DMS 273 (cell line): Measurements from ENCODE around the gene MAP3K19.

Source experiments
- DNase-seq: peaks from one replicate; lab custom pipeline; 2025; ENCODE audit not compliant: unreplicated experiment; lab: John Stamatoyannopoulos, UW

The MAP3K19 gene

DNA sequence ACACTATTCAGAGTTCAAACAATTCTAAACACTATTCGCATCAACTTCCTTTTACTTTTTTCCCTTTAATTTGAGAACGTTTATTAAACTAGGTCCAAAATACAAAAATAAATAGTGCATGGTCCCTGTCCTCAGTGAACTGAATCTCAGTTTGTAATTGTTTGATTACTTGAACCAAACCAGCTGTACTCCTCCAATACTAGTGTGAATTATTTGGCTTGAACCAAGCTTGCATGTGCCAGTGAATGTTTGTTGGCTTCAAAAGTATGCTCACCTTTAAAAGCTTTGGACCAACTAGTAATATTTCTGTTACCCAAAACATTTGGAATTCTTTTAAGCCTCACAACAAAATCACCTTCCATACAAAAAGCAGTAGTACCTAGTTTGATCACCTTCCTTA lies 113.1 kb downstream of the MAP3K19 start:
- no peak for DNase-seq

DNA sequence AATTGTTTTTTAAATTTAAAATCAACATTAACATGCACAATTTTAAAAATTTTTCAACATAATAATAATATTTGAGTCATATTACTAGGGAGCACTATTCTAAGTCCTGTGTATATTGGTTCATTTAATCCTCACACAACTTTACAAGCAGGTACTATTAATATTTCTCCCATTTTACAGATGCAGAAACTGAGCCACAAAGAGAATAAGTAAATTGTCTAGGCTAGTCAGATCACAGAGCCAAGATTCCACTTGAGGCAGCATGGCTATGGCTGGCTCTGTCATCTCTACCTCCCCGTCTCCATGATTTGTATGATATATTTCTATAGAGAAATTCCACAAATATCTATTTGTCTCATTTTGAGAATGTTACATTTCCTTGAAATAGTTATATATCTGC lies 113.5 kb downstream of the MAP3K19 start:
- no peak for DNase-seq

DNA sequence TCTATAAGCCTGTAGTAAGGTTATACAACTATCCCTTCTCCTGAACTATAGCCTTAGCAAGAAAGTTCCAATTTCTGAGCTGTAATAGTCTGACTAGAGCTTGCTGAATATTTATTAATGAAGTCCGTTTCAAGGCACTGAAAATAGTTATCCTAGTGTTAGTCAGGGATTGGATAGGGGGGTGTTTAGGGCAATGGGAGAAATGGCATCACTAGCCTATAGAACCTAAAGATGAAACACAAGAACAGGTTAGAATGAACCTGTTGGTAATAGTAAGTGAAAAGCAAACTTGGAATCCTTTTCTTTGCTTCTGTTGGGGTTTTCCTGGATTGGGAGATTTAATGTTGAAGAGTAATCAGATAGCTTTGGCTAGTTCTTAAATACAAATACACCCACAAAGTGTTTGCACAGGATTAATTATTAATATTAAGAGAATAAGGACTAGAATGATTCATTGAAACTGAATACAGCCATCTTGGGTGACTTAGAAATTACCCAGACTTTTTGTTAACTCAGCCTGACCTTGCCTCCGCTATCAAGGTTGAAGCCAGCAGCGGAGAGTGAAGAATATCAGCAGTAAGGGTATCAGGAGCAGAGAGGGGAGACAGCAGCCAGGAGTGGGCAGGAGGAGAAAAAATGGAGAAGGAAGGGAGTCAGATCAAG lies 114.3 kb downstream of the MAP3K19 start:
- no peak for DNase-seq

DNA sequence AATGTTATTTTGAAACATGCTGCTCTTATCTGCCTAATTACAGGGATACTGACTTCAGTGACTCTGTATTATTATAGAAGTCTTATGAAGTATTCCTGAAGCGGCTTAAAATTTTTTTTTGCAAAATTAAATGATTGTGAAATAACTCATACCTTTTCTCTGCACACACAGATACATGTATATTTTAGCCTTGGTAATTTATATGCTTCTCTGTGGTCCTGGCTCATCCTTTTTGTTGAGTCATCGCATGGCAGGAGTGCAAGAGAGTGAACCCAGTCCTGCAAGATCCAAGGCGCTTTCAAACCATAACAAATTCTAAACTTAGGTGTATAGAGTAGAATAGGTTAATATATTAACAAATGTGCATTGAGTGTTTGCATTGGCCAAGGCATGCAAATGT lies 120.1 kb downstream of the MAP3K19 start:
- no peak for DNase-seq

DNA sequence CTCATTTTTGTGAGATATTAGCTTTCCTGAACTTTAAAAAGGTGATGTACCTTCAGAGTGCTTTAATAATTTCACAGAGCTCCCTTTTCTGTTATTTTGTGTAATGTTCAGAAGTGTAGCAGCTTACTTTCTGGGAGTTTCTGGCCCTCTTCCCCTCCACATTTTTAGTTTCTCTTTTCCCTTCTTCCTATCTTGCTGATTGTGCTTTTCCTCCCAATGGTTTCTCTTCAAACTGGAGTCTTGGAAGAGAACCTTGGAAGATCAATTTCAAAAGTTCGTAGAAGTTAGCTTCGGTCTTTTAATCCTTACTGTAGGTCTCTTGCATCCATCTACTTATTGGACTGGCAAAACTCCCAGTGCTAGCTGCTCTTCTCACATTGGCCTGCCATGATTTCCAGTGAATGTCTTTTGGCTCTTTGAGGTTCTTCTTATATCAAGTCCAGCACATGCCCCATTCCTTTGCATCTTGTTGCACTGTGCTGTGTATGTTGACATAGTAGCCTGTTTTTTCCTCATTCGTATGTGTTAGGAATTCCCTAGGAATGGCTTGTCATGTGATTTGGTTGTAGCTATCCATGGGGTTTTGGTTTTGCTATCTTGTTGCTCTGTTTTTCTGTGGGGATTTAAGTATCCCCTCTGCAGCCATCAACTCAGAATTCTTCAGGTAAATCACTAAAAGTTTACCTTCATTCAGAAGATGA lies 120.9 kb downstream of the MAP3K19 start:
- DNase-seq, result no peak

DNA sequence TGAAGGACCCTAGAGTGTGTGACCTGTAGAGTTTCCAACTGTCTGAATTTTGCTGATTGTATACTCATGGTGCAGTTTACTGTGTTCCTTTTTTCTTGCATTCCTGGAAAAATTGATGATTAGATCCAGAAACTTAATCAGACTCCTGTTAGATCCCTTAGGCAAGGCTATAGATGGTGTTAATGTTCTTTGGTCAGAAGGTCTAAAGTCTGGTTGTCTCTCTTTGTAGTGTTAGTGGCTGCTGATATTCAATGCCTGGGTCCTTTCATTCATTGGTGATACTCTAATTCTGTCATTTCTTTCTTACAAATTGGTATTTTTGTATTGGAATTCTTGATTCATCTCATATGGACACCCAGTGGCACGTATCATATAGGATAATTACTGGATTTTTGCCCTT lies 122.3 kb downstream of the MAP3K19 start:
- no peak for DNase-seq

DNA sequence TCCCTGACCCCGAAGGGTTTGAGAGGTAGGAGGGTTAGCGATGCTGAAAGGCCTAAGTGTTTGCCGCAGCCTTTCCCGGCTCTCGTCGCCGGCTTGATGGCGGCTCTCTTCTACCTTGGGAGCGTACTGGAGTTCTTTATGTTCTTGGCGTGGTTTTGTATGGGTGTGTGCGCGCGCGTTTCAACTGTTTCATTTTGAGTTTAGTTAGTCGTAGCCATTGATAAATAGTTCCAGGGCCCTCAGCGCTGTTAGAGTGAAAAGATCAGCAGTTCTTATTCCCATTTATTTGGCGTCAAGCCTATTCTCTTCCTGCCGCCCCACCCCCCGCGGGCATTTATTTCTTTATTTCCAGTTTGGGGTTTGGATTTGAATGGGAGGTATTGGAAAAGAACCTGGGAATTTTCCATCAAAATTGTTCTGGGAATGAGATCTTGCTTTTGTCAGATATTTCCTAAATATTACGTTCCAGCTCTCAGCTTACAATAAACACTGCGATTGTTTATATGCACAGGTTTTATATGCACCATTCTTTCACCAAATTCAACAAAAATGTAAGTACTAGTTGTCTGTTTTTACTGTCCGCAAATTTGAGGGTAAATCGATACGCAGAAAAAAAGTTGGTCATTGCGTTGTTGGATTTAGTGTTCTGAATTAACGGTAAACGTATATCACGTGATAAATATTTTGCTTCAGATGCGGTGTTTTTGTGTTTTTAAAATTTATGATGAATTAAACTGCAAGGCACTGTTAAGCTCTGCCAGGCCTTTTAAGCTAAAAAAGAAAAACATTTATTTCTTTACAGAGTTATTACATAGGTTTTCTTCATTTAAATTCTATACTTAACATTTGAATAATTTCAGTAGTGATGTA lies 127.7 kb downstream of the MAP3K19 start:
- DNase-seq, result peak; percentile 71

DNA sequence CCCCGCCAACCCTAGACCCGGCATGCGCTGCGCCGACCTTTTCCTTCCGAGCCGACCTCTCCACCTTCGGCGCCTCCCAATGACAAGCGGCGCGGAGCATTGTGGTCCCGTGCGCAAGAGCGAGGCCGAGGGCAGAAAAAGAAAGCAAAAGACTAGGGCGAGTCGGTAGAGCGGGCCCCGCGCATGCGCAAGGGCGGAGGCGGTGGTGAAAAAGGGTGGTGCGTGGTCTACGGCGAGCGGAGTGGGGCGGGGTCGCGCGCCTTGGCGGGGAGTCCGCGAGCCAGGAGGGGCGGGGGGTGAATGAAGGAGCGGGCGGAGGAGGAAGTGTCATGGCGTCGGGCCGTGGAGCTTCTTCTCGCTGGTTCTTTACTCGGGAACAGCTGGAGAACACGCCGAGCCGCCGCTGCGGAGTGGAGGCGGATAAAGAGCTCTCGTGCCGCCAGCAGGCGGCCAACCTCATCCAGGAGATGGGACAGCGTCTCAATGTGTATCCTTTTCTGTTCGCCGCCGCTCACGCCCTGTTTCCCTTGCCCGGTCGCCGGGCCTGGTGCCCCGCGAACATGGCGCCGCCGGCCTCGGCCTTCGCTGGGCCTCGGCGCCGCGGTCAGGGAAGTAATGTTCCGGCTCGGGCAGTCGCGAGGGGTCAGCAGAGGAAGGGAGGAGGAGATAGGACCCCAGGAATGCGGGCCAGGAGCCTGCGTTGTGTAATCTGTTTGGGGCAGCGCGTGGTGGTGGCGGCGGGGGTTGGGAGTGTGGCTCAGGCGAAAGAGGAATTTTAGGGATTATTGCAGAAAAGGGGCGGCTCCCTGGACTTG lies 128.5 kb downstream of the MAP3K19 start, which contains the start of gene CCNT2:
Gene CCNT2, plus strand, starts transcription at position 297 of the 815 bp plus-strand sequence. Its CDS starts 33 bp downstream, at position 330.
- peak; percentile 99 for DNase-seq

DNA sequence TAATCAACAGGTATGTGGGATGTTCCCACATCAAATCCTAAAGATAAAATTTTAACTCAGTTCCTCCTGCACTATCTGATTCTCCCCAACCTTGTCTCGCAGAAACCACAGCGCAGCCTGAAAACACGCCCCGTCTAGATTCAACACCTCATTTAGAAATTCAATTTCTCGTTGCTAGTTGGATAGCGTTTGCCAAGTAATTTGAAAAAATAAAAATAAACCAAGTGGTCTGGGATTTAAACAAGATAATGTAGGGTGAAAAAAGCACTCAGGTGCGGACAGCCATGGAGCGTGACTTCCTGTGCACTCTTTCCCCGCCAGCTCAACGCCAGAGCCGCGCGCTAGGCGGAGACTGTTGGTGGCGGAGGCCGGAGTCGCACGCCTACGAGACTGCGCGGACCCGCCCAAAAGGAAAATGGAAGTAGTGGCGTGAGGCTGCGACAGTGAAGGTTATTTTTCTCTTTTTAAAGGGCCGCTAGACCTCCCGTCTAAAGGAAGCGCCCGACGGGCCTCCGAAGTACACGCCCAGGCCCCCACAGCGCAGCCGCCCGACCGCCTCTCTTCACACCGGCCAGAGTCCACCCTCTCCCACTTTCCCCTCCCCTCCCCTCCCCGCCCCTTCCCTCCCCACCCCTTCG lies 129.2 kb downstream of the MAP3K19 start:
- DNase-seq, result peak; percentile 99

DNA sequence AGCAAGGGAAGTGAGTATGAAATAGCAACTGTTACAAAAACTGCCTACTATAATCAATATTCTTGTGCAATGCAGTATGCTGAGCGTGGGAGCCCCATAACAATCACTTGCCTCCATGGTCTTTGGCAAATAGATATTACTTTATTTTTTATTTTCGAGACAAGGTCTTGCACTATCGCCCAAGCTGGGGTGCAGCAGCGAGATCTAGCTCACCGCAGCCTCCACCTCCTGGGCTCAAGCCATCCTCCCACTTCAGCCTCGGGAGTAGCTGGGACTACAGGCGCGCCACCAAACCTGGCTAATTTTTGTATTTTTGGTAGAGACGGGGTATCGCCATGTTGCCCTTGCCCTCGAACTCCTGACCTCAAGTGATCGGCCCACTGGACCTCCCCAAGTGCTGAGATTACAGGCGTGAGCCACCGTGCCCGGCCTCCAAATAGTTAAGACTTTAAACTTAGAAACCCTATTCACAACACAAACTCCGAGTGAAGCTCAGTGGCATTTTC lies 129.8 kb downstream of the MAP3K19 start:
- DNase-seq, result peak; percentile 57
